GM18909 (cell line): ENCODE data around the gene STK33.

Source experiments
- ATAC-seq: cut with Tn5 transposase; IDR thresholded peaks from one replicate; pipeline ENCODE4 v1.9.1; 2021; ENCODE audit warnings: mild to moderate bottlenecking; ENCODE audit not compliant: unreplicated experiment, poor library complexity

The STK33 gene

DNA sequence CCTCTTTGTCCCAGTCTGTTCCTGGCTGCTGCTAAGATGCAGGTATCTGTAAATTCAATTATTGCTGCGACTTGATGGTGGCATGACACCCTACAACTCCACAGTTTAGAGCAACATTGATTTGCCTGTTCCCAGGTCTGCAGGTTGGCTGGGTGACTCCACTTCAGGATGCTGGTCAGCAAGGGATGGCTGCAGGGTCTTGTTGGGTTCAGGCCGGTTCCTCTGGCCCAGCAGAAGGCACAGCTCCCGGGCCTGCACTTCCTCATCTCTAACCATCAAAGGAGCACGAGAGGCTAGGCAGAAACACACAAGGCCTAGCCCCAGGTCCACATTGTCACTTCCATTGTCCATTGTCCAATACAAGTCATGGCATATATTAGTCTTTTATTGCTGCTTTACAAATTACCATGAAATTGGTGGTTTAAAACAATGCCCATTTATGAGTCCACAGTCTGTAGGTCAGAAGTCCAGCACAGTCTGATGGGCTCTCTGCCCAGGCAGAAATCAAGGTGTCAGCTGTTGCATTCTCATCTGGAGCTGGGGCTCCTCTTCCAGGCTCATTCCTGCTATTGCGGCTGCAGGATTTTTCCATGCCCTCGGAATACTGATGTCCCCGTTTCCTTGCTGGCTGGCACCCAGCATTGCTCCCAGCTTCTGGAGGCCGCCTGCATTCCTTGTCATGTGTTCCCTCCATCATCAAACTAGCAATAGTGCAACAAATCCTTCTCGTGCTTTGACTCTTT lies 233.8 kb downstream of the STK33 start:
- ATAC-seq, result no peak

DNA sequence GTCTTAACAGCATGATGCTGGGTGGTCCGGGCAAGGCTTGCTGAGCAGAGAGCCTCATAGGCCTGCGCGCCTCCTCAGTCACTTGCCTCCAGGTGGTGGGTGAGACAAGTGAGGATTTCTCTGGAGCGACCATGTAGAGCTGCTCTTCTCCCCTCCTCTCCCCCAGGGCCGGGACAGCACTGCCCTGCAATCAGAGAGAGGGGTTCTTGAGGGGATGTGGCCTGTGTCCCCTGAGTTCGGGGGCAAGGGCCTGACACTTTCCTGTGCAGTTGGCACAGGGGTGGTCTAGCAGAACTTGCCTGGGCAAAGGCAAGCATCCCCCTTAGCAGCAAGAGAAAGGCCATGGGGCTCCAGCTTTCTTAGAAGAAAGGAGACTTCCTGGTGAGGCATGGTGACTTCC lies 234.5 kb downstream of the STK33 start:
- no peak for ATAC-seq

- no peak for ATAC-seq
Observed at GRCh38 chr11:8357891-8358566, 236.0 kb downstream of the STK33 start.

- no peak for ATAC-seq
Observed at GRCh38 chr11:8357505-8357888, 236.5 kb downstream of the STK33 start.

DNA sequence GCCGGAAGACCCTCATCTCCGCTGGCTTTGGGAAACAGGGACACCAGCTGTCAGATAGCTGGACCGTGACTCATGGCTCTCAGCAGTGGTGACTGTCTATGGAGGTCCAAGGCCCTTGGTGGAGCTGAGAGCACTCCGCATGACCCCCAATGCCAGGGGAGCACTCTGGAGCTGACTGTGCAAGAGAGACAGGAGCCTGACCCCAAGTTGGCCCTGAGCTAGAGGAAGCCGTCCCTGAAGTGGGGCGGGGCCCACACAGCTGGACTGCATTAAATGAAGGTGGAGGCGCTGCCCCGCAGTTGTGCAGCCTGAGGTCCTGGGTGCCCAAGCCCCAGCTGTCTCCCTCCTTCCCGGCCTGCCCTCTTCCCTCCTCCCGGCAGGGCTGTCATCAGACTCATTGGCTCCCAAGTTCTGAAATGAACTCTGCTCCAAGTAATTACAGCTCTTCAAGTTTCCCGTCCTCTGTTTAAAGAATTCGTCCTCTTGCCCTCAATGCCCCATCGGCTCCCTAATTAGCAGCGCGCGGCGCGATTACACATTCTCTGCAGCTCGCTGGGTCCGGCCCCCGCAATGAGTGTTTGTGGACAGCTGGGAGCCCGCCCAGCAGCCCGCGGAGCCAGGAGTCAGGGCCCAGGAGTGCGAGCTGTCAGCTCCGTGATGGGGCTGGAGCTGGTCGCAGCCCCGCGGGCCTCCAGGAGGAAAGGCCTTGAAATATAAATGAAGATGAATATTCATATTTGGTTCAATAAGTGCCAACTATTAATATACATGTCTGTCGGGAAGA lies 237.1 kb downstream of the STK33 start:
- no peak for ATAC-seq

GRCh38 chr11:8356216-8356615 lies 237.8 kb downstream of the STK33 start:
- ATAC-seq, result no peak

GRCh38 chr11:8355416-8355742 lies 238.6 kb downstream of the STK33 start:
- no peak for ATAC-seq

GRCh38 chr11:8354622-8355415 lies 239.2 kb downstream of the STK33 start:
- no peak for ATAC-seq

DNA sequence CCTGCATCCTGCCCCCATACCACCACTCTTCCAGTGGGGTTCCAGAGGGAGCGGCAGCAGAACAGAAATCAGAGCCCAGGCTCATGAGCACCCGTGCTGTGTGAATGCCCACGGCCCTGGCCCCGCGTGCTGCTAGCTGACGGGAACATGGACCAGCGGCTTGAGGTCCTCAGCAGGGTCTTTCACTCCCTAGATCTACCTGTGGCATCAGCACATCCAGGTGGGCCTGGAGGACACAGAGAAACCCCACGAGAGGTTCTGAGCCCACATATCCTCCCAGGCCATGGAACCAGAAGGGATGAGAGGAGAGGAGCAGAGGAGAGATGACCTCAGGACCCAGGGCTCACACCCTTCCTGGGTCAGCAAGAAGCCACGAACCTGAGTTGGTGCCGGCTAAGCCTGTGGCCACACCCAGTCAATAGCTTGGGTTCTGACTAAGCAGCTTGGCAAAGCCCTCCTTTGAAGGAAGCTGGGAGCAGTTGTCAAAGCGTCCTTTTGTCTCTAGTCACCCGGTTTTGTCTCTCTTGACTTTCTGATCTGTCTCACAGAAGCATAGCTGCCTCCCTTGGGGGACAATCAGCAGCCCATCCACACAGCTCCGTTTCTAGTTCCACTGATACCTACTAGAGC lies 241.0 kb downstream of the STK33 start:
- no peak for ATAC-seq

- no peak for ATAC-seq
Observed at GRCh38 chr11:8352103-8352875, 241.7 kb downstream of the STK33 start.

GRCh38 chr11:8351223-8351622 lies 242.8 kb downstream of the STK33 start:
- no peak for ATAC-seq

DNA sequence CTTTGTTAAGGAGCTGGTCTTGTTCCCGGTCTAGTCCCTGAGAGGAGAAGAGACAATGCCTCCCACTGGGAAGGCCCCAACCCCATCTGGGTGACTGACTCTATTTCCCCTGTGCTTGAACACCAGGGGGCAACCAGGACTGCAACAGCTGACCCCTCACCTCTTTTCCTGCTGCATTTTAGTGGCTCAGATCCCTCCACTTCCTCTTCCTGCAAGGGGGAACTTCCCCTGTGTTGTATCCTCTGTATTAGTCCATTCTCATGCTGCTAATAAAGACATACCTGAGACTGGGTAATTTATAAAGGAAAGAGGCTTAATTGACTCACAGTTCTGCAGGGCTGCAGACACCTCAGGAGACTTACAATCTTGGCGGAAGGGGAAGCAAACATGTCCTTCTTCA lies 246.1 kb downstream of the STK33 start:
- ATAC-seq, result no peak

- no peak for ATAC-seq
Observed at GRCh38 chr11:8346157-8346755, 247.8 kb downstream of the STK33 start.

DNA sequence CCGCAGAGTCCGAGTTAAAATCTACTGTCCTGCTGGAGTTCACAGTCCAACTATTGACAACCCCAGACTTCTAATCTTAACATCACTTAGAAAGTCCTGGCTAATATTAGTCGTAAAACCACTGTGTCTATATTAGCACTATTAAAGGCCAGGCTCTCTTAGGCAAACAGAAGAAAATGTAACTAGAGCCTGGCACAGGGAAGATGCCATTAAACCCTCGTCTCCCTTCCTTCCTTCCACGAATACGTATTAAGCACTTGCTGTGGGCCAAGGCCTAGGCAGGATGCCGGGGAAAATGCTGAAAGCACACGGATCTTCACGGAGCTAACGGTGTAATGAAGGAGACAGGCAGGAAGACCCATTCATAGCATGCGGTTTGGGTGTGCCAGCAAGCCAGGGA lies 248.8 kb downstream of the STK33 start:
- no peak for ATAC-seq

GRCh38 chr11:8344346-8344745 lies 249.7 kb downstream of the STK33 start:
- no peak for ATAC-seq

GRCh38 chr11:8342821-8343681 lies 251.0 kb downstream of the STK33 start:
- ATAC-seq, result peak; percentile 91

- no peak for ATAC-seq
Observed at GRCh38 chr11:8341996-8342395, 252.0 kb downstream of the STK33 start.
